Urothelium cell line (cell line): ENCODE results near the gene PAM.
"Not testable (repeated sequence)": the region's sequence is repeated elsewhere in the genome, so short reads cannot be mapped to it uniquely, and the experiment has no call there.

Experiments
- DNase-seq: peaks from one replicate; pipeline ENCODE4 v3.0.0; 2011; ENCODE audit warnings: low spot score, mixed read lengths
- FAIRE-seq: peaks from 2 replicates; lab custom pipeline; 2011; peaks lifted over from hg19 to GRCh38; lab: Jason Lieb, UNC

PAM gene

DNA sequence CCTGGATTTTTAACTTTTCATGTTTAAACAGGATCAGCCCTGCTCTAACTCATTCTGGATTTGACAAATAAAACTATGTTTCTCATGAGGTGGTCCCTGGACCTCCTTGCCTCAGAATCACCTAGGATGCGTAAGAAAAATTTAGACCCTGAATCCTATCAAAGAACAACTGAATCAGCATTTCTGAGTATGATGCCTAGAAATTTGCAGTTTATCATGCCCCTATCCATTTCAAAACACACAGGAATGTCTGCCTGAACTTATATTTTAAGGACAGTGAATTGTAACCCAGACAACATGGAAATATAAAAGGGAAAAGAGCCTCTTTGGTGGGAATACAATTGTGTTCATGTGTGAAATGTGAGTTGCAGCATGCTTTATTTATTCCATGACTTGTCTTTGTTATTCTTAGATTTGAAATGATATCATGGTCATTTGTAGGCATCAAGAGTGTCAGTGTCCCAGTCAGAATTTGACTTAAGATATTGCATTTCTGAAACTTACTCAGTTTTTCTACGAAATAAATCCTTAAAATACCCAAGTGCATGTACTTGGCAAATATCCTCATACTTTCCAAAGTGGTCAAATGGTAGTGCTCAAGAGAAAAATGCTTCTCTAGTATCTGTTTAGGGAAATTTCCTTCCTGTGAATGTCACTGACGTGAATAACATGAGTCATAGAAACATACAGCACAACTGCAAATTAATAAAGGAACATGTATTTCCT lies 220.5 kb downstream of the PAM start:
- FAIRE-seq (no peak), DNase-seq (no peak)

GRCh38 chr5:102981957-102982635 lies 227.0 kb downstream of the PAM start:
- DNase-seq: no peak
- no peak for FAIRE-seq

DNA sequence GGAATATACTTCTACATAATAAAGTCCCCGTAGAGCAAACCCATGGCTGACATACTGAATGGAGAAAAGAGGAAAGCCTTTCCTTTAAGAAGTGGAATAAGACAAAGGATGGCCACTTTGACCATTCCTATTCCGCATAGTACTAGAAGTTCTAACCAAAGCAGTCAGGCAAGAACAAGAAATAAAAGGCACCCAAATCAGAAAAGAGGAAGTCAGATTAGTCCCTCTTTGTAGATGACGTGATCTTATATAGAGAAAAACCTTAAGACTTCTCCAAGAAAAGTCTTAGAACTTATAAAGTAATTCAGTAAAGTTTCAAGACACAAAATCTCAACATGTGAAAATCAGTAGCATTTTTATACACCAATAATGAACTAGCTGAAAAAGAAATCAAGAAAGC lies 231.0 kb downstream of the PAM start:
- DNase-seq: no peak
- FAIRE-seq: no peak

GRCh38 chr5:102988459-102988858 lies 233.4 kb downstream of the PAM start:
- DNase-seq (no peak), FAIRE-seq (no peak)

- FAIRE-seq (no peak), DNase-seq (no peak)
Measured at GRCh38 chr5:102991802-102992201, 236.7 kb downstream of the PAM start.

DNA sequence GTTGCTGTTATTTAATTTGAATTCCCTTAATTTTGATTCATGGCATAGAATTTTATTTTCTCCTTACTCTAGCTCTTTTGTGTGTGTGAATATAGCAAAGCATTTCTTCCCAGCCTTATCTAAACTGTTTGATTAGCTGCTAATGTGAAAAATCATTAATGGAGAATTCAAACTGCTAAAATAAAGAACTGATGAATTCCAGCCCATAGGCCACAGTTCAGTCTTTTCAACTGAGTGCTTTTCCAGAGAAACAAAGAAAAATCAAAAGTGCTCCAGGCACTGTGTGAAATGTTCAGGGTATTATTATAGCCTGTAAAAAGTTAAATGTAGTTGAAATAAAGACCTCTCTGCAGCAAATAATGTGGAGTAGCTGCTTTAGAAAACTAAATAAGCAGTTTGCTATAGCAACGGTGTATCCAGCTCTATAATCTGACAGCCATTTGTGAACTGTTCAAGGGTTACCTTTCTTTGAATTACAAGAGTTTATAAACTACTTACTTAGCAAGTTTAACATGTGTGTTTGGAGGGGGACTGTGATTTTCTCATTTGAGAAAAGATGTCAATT lies 241.0 kb downstream of the PAM start:
- FAIRE-seq (no peak), DNase-seq (no peak)

GRCh38 chr5:102998224-102998623 lies 243.1 kb downstream of the PAM start:
- FAIRE-seq: no peak
- DNase-seq: no peak

GRCh38 chr5:102999191-102999590 lies 244.1 kb downstream of the PAM start:
- FAIRE-seq (no peak), DNase-seq (no peak)

DNA sequence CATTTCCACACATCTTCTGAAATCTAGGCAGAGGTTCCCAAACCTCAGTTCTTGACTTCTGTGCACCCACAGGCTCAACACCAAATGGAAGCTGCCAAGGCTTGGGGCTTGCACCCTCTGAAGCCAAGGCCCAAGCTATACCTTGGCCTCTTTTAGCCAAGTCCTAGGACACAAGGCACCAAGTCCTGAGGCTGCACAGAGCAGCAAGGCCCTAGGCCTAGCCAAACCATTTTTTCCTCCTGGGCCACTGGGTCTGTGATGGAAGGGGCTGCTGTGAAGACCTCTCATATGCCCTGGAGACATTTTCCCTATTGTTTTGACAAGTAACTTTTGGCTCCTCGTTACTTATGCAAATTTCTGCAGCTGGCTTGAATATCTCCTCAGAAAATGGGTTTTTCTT lies 244.5 kb downstream of the PAM start:
- not testable (repeated sequence) for DNase-seq, FAIRE-seq

DNA sequence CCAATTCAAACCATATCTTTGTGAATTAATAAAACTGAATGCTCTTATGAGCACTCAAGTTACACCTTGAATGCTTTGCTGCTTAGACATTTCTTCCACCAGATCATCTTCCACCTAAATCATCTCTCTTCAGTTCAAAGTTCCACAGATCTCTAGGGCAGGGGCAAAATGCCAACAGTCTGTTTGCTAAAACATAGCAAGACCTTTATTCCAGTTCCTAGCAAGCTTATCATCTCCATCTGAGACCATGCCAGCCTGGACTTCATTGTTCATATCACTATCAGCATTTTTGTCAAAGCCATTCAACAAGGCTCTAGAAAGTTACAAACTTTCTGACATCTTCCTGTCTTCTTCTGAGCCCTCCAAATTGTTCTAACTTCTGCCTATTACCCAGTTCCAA lies 245.0 kb downstream of the PAM start:
- DNase-seq: no peak
- FAIRE-seq: no peak

- no peak for FAIRE-seq
Measured at GRCh38 chr5:103003872-103004271, 248.8 kb downstream of the PAM start.

GRCh38 chr5:103005276-103005675 lies 250.2 kb downstream of the PAM start:
- no peak for DNase-seq
- no peak for FAIRE-seq

More at GRCh38 chr5:103003872-103004271, 248.8 kb downstream of the PAM start:
- no peak for DNase-seq

DNA sequence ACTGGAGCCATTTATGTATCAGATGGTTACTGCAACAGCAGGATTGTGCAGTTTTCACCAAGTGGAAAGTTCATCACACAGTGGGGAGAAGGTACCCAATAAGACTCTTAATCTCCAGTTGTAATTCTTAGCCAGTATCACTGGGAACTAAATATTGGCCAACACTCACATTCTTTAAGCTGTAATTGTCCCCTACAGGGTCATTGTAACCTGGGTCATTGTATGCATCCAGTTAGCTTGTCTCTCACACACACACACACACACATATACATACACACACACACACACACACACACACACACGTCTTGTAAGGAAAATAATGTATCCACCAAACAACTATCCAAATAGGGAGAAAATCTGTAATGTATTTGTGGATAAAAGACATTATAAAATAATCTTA lies 251.8 kb downstream of the PAM start:
- no peak for DNase-seq
- no peak for FAIRE-seq

DNA sequence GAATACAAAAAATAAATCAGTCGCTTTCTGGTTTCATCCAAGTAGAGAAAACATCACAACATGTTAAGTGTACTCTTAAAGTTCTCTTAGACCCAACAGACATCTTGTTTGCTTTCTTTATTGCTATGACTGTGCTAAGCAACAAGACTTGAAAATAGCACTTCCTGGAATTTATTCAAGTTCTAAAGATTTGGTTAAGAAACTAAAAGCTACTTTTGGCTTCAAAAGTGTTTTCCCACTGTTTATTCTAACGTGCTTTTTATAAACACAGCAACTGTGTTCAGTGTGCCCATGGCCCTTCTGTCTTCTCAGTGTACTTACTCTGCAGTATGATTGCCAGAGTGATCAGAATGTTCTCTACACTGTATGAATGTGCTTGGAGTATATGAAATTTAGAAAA lies 255.1 kb downstream of the PAM start:
- FAIRE-seq (no peak), DNase-seq (no peak)

DNA sequence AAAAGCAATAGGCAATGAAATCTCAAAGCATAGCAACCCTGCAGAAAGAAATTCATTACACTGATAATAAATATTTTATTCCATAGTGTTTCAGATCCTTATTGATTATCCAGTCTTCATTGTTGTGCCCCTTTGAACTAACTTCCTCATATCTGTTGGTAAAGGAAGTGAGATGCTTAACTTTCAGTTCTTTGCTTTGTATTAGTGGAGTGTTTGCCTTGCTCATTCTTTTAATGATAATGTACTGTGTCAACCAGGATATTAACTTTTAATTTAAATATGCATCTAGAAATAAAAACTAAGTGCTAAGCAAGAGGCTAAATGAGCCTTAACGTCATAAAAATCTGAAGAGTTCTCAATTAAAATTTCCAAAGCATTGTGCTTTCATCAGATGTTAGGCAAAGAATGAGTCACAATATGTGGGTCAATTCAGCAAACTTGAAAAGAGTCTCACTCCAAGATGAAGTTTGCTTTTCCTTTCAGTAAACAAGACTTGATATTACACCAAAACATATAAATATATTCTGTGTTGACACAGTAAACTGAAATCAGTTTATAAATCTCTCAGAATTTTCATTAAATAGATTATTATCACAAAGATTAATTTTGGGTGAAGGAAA lies 258.9 kb downstream of the PAM start:
- FAIRE-seq (no peak), DNase-seq (no peak)

GRCh38 chr5:103014983-103015382 lies 259.9 kb downstream of the PAM start:
- no peak for DNase-seq
- FAIRE-seq: no peak

DNA sequence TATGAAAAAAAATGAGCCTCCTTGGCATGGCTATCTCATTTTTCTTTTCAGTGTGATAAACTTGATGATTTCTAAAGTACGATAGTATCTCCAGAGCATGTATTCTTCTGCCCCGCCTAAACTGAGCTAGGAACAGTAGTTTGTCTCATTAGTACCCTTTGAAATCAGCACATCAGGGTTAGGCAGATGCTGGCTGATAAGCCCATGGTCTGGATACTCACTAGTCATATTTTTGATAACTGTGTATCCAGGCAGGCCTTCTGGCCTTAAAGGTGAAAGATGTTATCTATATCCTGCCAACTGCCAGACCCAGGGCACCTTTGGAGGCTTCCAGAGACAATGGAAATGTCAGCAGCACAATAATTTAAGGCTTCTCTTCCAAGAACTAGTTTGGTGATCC lies 261.1 kb downstream of the PAM start:
- DNase-seq (no peak), FAIRE-seq (no peak)

DNA sequence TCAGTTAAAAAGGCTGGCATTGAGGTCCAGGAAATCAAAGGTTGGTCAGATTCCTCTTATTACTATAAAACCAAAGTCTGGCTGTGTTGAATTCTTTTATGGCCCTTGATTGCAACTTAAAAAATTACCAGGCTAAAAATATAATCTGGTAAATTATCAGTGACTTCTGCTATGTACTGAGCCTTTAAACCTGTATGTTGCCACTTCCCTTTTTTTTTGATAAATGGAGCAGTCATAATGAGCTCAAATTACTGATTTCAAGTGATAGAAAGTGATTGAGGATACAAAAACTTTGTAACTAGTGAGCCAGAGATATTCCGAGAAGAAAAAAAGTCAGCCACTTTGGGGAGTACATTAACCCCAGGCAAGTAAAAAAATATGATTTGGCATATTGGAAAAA lies 264.7 kb downstream of the PAM start:
- no peak for FAIRE-seq
- no peak for DNase-seq

- DNase-seq (no peak), FAIRE-seq (no peak)
Measured at GRCh38 chr5:103021314-103021713, 266.2 kb downstream of the PAM start.

DNA sequence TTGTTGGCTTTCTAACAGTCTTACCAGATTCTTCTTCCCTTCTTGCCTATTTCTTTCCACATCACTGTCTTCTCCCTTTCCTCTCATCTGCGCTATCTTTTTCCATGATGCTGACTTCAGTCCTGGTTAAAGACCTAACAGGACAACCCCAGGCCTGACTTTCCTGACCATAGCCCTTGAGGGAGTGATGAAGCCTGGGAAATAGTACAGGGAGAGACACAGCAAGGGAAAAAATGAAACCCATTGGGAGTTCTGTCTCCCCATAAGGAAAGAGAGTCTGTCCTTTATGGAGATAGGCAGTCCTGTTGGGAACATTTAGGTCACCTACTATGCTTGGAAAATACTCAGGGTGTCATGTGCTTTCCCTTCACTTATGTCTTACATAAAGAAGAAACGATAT lies 272.2 kb downstream of the PAM start:
- FAIRE-seq: no peak
- no peak for DNase-seq

DNA sequence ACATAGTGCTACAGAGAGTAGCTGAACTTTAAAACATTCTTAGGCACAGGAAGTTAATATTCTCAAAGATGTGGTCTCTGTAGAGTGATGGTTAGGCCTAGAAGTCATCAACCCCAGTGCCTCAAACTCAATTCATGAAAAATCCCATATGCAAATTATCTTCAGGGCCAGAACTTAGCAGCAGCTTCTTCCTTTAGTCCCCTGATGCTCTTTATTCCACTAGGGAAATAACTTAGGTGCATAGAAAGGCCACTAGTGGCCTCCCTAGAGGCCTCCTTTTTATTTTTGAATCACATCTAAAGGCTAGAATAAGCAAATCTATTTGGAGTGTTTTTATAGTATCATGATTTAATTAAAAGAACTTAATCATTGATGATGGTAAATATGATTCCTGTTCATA lies 276.5 kb downstream of the PAM start:
- DNase-seq: peak; percentile 4
- FAIRE-seq: no peak

GRCh38 chr5:103033696-103034095 lies 278.6 kb downstream of the PAM start:
- no peak for DNase-seq
- FAIRE-seq: no peak
